CD14-positive monocyte (primary cell): Measurements from ENCODE around the gene IGF1R. TPM values are rescaled to one million over a fixed set of nuclear protein-coding genes. Genes with fewer than 3 reads are reported as not detected.

ENCODE experiments used
- DNase-seq, 3 donors: peaks; one replicate each; pipeline ENCODE4 v3.0.0-alpha.2; 2011 to 2022
- H2AFZ ChIP-seq: 2 replicates; pipeline ENCODE4 v1.6.0; 2012; ENCODE audit warnings: mild to moderate bottlenecking, low read depth, low read length, inconsistent platforms; ENCODE audit not compliant: insufficient read depth, poor library complexity, severe bottlenecking
- H3K27ac ChIP-seq, 2 donors: 1 replicate in 1 of 2; 2 replicates in 1 of 2; pipeline ENCODE4 v1.5.1; 2012 to 2013; ENCODE audit warnings: low read length in 2 of 2, control low read depth in 1 of 2, inconsistent platforms in 1 of 2, low read depth in 1 of 2, mild to moderate bottlenecking in 1 of 2
- H3K27me3 ChIP-seq, 2 donors: one replicate each; pipeline versions ENCODE4 v1.6.0 to v1.6.1; 2011 to 2013; ENCODE audit warnings: low read length in 2 of 2; ENCODE audit not compliant: control insufficient read depth in 2 of 2, insufficient read depth in 2 of 2
- H3K36me3 ChIP-seq, 2 donors: replicated peaks in 1 of 2; 1 replicate in 1 of 2; 2 replicates in 1 of 2; pipeline versions ENCODE4 v1.5.1 to v1.6.1; 2012 to 2013; ENCODE audit warnings: low read length in 2 of 2, control low read depth in 1 of 2, inconsistent platforms in 1 of 2, mild to moderate bottlenecking in 1 of 2; ENCODE audit not compliant: insufficient read depth in 2 of 2, control insufficient read depth in 1 of 2
- H3K4me1 ChIP-seq, 2 donors: 1 replicate in 1 of 2; 2 replicates in 1 of 2; pipeline versions ENCODE4 v1.5.1 to v1.6.1; 2012 to 2013; ENCODE audit warnings: low read length in 2 of 2, control low read depth in 1 of 2, inconsistent platforms in 1 of 2, mild to moderate bottlenecking in 1 of 2, moderate library complexity in 1 of 2; ENCODE audit not compliant: insufficient read depth in 2 of 2, control insufficient read depth in 1 of 2
- H3K4me2 ChIP-seq: replicated peaks from 2 replicates; pipeline ENCODE3; 2012; ENCODE audit warnings: low read length, moderate library complexity, mild to moderate bottlenecking; ENCODE audit not compliant: poor library complexity, severe bottlenecking; ENCODE audit errors: extremely low read depth
- H3K4me3 ChIP-seq, 3 experiments: fragments of 200-600 bp in 1 of 3; sonication (generic) in 1 of 3; replicated peaks in 1 of 3; 1 replicate in 2 of 3; 2 replicates in 1 of 3; pipeline ENCODE4 v1.5.1; 2011 to 2013; ENCODE audit warnings: low read length in 3 of 3, mild to moderate bottlenecking in 3 of 3, control low read depth in 2 of 3, low read depth in 2 of 3, inconsistent platforms in 1 of 3, moderate library complexity in 1 of 3
- H3K79me2 ChIP-seq: 2 replicates; pipeline ENCODE4 v1.6.0; 2012; ENCODE audit warnings: mild to moderate bottlenecking, control low read depth, inconsistent platforms, low read length, moderate library complexity; ENCODE audit not compliant: insufficient read depth
- H3K9ac ChIP-seq: 2 replicates; pipeline ENCODE4 v1.6.0; 2017; ENCODE audit warnings: low read length, mild to moderate bottlenecking; ENCODE audit not compliant: insufficient read depth, poor library complexity, severe bottlenecking
- H3K9me3 ChIP-seq, 2 donors: replicated peaks in 1 of 2; 1 replicate in 1 of 2; 2 replicates in 1 of 2; pipeline versions ENCODE4 v1.5.1 to v1.6.1; 2012 to 2013; ENCODE audit warnings: low read length in 2 of 2, control low read depth in 1 of 2; ENCODE audit not compliant: control insufficient read depth in 1 of 2, insufficient read depth in 1 of 2
- H4K20me1 ChIP-seq: 2 replicates; pipeline ENCODE4 v1.6.0; 2012; ENCODE audit warnings: mild to moderate bottlenecking, low read length, control low read depth, moderate library complexity; ENCODE audit not compliant: insufficient read depth
- H3K27ac Mint-ChIP-seq, 7 donors: one replicate each; pipeline ENCODE4 v1.8.0; 2020; ENCODE audit warnings: mild to moderate bottlenecking in 7 of 7, mixed read lengths in 7 of 7, moderate library complexity in 6 of 7, inconsistent platforms in 2 of 7
- H3K27me3 Mint-ChIP-seq, 3 donors: one replicate each; pipeline ENCODE4 v1.8.0; 2021 to 2022; ENCODE audit warnings: low read depth in 3 of 3, mild to moderate bottlenecking in 3 of 3, mixed read lengths in 3 of 3, moderate library complexity in 3 of 3, inconsistent platforms in 1 of 3
- H3K36me3 Mint-ChIP-seq, 2 donors: one replicate each; pipeline ENCODE4 v1.8.0; 2020; ENCODE audit warnings: mixed read lengths in 2 of 2, inconsistent platforms in 1 of 2, mild to moderate bottlenecking in 1 of 2
- H3K4me1 Mint-ChIP-seq: one replicate; pipeline ENCODE4 v1.8.0; 2020; ENCODE audit warnings: mild to moderate bottlenecking, mixed read lengths
- H3K4me3 Mint-ChIP-seq, 2 donors: one replicate each; pipeline ENCODE4 v1.8.0; 2020; ENCODE audit warnings: mild to moderate bottlenecking in 2 of 2, mixed read lengths in 2 of 2, moderate library complexity in 1 of 2
- H3K9me3 Mint-ChIP-seq, 7 donors: one replicate each; pipeline ENCODE4 v1.8.0; 2020 to 2022; ENCODE audit warnings: mixed read lengths in 7 of 7, mild to moderate bottlenecking in 6 of 7, moderate library complexity in 6 of 7, inconsistent platforms in 2 of 7
- WGBS: methylation state at CpG from one replicate; pipeline ENCODE4 v1.1.5; 2013; ENCODE audit warnings: missing lambda C conversion rate; ENCODE audit not compliant: insufficient coverage; 5-methylcytosine and 5-hydroxymethylcytosine counted together
- intact Hi-C, 2 donors: fragments of 100-400 bp; cut with micrococcal nuclease; formaldehyde crosslinking; loops; one replicate each; pipeline versions ENCODE4 v1.15.0 to v1.15.1; 2023
- polyA plus RNA-seq, 3 donors: library from polyadenylated mRNA; depleted of rRNA in 1 of 3; unstranded in 2 of 3; stranded (reverse) in 1 of 3; fragments of 300-500 nt in 2 of 3; fragments of >200 nt in 1 of 3; fragmentation: Illumina TruSeq in 2 of 3; gene quantifications; 1 replicate in 2 of 3; 2 replicates in 1 of 3; pipeline ENCODE4 v1.2.3, GENCODE V29; 2012 to 2021
- TF ChIP-seq, protein P1 (sequence below): fragments of 200-600 bp; IDR thresholded peaks from one replicate; pipeline ENCODE4 v1.8.0; 2022; ENCODE audit warnings: antibody characterized with exemption, mild to moderate bottlenecking

The IGF1R gene
- polyA plus RNA-seq, 3 donors = 0.35 to 4.9 (median 0.67) TPM

DNA sequence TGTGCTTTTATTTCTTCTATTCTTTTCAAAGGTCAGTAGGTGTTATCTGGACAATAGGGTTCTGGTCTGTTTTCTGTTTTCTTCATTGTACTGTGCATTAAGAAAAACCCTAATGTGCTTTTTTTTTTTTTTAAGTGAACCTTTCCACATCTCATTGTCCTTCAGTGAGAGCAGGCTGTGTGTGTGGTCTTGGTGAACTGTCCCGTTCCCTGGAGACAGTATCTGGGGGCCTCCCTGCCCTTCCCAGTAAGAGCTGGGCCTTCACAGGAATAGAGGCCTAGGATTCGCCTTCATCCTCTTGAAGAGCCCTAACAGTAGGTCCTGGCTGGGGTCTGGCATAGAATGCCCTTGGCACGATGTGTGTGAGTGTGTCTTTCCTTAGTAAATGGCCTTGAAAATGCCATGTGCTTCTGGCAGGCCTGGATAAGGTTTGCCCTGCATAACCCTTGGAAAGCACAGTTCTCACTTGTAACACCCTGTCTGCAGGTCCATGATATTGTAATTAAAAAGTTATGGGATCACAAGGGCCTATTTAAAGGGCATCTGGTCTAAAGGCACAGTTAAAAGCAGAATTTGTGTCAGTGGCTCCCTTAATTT lies 81.2 kb downstream of the IGF1R start:
- Mint-ChIP-seq H3K27ac (no peak overlapping the region), H3K27me3 (peaks cover 0 to 1% (median 0%) of the 10 kb centered on the region in 3 donors), H3K4me3 (no peak overlapping the region), H3K4me1 (peaks cover 11% of the 10 kb centered on the region), H3K36me3 (peaks cover 0 to 5% of the 10 kb centered on the region in 2 donors), H3K9me3 (peaks cover 0 to 3% (median 0%) of the 10 kb centered on the region in 7 donors)
- no peak for DNase-seq
- Histone ChIP-seq H3K27ac (no peak overlapping the region), H3K9ac (no peak overlapping the region), H3K79me2 (peaks cover 78% of the 10 kb centered on the region), H3K4me1 (peaks cover 7% of the 10 kb centered on the region in 2 donors), H3K27me3 (no peaks in the 10 kb centered on the region), H3K9me3 (no peaks in the 10 kb centered on the region), H4K20me1 (peaks cover 74% of the 10 kb centered on the region), H2AFZ (no peak overlapping the region), H3K4me3 (no peak overlapping the region), H3K36me3 (no peaks in the 10 kb centered on the region), H3K4me2 (no peak overlapping the region)
- TF ChIP-seq, protein P1, sequence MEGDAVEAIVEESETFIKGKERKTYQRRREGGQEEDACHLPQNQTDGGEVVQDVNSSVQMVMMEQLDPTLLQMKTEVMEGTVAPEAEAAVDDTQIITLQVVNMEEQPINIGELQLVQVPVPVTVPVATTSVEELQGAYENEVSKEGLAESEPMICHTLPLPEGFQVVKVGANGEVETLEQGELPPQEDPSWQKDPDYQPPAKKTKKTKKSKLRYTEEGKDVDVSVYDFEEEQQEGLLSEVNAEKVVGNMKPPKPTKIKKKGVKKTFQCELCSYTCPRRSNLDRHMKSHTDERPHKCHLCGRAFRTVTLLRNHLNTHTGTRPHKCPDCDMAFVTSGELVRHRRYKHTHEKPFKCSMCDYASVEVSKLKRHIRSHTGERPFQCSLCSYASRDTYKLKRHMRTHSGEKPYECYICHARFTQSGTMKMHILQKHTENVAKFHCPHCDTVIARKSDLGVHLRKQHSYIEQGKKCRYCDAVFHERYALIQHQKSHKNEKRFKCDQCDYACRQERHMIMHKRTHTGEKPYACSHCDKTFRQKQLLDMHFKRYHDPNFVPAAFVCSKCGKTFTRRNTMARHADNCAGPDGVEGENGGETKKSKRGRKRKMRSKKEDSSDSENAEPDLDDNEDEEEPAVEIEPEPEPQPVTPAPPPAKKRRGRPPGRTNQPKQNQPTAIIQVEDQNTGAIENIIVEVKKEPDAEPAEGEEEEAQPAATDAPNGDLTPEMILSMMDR = no peak
- intact Hi-C loops = no loop called here
- 90% methylated on average over 3 of the region's 3 CpGs for WGBS

GRCh38 chr15:98730860-98731711 lies 82.7 kb downstream of the IGF1R start:
- no peak for DNase-seq
- Mint-ChIP-seq H3K4me1 (peaks cover 26% of the 10 kb centered on the region), H3K4me3 (no peak overlapping the region), H3K9me3 (no peaks in the 10 kb centered on the region), H3K27me3 (no peaks in the 10 kb centered on the region), H3K27ac (no peak overlapping the region), H3K36me3 (no peaks in the 10 kb centered on the region)
- Histone ChIP-seq H3K27ac (no peak overlapping the region), H3K4me1 (peaks cover 12 to 18% of the 10 kb centered on the region in 2 donors), H3K36me3 (no peaks in the 10 kb centered on the region), H3K9ac (no peak overlapping the region), H3K4me2 (no peak overlapping the region), H3K4me3 (no peak overlapping the region), H3K27me3 (no peaks in the 10 kb centered on the region), H2AFZ (no peak overlapping the region), H3K9me3 (no peaks in the 10 kb centered on the region), H3K79me2 (peaks cover 89% of the 10 kb centered on the region), H4K20me1 (peaks cover 75% of the 10 kb centered on the region)
- intact Hi-C loops = no loop called here
- TF ChIP-seq, protein P1 = no peak
- 98% methylated on average over 8 of the region's 13 CpGs for WGBS
